GDM1 (cell line): Measurements from ENCODE around the gene SEC24D.

Experiments used
- DNase-seq: peaks from one replicate; lab custom pipeline; 2025; lab: John Stamatoyannopoulos, UW

SEC24D gene

DNA sequence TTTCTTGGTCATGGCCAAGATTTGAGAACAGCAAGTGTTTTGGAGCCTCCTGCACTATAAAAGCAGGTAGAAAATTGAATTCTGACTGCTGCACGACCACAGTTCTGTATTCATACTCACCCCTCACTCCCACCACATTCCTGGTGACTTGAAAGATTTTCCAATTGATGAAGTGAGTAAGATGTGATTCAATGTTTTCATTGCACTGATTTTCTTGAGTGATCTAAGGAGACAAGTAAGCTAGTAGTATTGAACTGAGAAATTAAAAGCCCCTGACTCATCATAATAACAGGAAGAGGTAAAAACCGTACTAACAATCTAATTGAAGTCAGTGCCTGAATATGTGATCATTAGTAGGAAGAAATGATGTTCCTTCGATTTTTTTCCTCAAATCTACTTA, 6.1 kb upstream of the SEC24D start:
- DNase-seq, result no peak

DNA sequence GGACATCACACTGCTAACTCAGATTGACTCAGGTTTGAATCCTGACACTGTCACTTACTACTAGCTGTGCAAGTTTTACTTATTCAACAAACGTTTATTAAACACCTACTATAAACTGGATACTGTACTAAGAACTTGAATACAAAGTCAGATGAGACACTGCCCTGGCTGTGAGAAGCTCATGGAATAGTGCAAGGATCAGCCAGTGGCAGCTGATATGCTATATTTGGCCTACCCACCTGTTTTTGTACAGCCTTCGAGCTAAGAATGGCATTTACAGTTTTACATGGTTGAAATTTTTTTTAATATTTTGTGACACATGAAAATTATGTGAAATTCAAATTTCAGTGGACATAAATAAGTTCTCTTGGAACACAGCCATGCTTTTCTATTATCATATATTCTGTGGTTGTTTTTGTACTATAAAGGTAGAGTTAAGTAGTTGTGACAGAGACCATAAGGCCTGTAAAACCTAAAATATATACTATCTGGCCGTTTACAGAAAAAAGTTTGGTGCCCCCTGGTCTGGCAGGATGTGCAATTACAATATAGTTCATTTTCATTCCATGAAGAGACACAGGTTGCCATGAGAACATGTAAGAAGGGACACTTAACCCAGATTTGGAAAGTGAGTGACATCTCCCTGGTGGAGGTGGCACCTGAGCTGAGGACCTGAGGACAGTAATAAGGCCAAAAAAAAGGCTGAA, 3.4 kb upstream of the SEC24D start:
- DNase-seq, result no peak

DNA sequence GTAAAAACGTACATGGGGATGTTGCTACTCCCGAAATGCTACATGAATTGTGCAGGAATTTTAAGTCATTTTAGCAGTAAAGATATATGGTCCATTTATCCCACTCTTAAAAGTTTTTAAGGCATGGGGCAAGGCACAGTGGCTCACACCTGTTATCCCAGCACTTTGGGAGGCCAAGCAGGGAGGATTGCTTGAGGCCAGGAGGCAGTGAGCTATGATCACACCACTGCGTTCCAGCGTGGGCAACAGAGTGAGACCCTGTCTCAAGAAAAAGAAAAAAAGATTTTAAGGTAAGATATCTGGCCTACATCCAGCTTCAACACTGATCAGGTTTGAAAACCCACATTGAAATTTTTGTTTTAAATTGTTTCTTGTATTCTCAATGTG, 1.2 kb upstream of the SEC24D start:
- no peak for DNase-seq

DNA sequence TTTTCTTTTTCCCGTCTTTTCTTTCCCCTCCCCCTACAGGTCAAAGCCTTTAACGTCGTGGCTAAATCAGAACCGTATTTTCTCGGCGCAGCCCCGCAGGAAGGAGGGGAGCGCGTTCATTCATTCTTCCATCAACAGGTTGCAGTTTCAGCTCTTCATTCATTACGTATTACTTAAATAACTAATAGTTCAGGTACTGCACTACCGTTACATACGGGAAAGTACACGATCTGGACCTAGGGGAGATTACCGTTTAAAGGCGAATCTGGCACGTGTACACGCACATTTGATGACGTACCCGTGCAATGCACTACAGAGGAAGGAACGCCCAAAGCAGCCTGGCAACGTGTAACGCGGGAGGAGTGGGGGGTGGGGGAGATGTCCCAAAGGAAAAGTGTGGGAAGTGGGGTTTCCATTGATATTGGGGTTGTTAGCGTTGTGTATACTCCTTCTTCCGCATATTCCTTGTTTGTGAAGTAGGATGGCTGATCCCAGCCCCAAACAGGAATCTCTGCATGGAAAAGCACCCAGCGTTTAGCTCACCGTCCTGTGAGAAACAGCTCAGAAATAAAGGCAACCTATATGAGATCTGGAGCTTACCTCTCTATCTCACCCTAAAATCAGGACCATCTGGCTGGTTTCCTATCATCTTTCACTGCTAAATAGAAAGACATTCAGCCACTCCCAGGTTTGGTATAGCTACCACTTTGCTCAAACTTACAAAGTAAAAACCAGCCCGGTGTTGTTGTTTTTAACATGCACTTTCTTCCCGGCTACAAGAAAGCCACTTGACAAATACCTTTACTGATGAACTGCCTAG, 585 bp upstream of the SEC24D start:
- DNase-seq, result peak; percentile 34

DNA sequence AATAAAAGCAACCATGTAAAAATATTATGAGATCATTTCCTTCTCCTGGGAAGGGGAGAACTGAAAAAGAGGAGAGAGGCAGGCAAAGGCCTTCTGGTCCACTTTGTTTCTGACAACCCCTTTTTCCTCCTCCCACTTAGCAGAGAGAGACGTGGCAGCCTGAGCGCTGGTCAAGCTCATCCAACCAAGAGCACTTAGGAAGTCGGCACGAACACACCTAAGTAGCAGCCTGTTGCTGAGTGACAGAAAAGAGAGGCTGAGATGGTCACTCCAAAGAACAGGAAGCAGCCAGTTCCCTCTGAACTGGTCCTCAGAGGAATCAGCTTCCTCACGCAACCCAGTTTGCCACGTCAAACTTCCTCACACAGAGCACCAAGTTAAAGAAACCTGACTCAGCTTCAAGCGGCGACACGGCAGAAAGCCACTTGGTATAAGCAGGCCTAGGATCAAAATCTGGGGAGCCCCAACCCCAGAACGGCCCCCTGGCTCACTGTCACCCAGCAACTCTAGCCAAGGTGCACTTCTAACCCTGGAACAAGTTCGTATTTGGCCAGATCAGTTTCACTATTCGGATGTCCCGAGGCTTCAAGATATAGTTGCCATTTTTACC, 861 bp downstream of the SEC24D start:
- peak; percentile 53 for DNase-seq

DNA sequence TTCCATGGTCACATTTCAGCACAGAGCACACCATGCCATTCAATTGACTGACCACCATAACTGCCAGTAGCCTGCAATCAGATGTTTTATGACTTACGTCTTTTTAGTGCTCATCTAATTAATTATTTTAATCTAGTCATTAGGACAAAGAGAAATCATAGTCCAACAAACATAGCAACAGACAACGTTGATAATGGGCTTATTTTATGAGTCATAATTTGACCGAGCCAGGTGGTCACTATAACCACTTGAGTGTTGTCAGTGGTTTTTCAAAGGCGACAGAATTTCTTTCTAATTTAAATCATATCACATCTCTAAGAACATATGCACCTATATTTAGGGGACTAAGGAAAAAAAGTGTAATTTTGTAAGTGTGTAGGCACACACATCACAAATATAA, 1.9 kb downstream of the SEC24D start:
- DNase-seq, result no peak

DNA sequence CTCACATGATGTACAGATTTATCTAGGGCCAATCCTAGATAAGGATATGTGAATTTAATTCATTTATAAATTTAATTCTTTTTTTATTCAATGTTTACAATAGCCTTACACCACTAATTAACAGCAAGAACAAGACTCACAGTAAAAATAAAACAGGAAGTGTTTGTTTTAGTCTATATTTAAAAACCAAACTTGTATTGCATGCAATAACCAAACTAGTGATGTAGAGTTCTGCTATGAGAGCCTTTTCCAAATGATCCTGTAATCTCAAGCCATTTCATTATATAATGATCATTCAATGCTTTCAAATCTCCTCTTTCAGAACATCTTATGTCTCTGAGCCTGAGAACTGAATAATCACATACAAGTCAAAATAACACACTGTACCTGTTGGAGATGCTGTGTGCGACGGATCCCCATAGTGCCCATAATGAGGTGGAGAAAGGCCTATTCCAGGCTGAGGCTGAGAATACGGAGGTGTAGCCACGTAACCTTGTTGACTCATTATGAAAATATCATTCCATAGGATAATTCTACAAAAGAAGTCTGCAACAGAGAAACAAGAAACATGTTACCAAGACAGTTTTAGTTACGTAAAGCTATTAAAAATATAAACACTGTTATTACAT, 2.6 kb downstream of the SEC24D start:
- DNase-seq, result no peak

DNA sequence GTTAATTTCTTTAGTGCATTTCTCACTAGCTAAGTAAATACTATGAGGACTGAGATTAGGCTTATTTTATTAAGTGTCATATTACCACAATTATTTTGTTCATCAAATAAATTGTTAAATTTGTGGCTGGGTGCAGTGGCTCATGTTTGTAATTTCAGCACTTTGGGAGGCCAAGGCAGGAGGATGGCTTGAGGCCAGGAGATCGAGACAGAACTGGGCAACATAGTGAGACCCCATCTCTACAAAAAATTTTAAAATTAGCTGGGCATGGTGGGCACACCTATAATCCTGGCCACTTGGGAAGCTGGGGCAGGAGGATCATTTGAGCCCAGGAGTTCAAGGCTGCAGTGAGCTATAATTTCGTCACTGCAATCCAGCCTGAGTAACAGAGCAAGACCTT, 6.8 kb downstream of the SEC24D start:
- DNase-seq, result no peak

DNA sequence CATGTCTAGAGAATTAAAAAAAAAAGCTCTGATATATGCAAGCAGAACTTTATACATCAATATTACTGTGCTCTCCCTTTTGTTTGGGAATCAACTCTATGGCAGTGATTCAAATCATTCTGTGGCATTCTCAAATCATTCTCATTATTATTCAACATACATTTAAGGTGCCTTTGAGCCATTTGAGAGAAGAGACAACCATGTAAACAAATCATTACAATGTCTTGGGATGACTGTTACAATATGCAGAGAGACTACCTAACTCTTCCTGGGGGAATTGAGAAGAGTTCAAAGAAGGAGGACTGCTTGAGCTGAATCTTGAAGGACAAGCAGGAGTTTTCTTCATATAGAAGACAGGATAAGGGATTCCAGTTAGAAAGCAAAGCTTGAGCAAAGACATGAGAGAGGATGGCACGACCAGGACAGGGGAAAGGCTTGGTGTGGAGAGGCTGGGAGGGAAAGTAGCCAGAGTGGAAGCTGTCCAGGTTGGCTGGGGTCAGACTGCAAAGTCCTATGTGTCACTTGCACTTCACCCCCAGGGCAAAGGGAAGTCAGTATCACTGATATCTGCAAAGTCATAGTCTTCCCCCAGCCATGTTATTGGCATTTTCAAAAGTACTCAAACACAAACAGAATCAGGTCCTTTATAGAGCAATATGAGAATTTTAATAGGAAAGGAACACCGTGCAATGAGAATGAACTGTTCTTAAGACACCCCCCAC, 9.0 kb downstream of the SEC24D start:
- DNase-seq, result no peak

DNA sequence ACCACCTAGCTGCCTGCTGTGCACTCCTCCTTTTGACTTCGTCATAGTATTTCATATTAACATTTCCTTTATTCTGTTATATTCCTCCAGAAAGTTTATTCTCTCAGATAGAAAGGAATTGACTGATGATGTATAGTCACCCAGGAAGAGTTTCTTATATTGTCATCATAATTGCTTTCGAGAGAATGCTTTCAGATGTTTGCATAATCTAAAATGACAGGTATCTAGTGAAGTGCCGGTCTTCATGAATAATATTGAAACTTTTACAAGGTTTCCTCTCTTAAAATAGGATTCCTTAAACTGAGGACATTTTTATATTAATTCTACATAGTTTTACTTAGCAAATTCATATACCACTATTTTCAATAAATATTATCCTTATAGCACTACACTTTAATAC, 10.1 kb downstream of the SEC24D start:
- no peak for DNase-seq

DNA sequence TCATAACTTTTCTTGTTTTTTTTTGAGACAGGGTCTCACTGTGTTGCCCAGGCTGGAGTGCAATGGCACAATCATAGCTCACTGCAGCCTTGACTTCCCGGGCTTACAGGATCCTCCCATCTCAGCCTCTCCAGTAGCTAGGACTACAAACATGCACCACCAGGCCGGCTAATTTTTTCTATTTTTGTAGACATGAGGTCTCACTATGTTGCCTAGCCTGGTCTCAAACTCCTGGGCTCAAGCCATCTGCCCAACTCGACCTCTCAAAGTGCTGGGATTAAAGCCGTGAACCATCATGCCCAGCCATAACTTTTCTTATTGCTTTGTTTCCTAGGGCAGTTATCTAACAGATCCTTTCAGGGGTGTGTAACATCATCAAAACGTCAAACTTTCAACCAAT, 11.8 kb downstream of the SEC24D start:
- DNase-seq, result no peak

DNA sequence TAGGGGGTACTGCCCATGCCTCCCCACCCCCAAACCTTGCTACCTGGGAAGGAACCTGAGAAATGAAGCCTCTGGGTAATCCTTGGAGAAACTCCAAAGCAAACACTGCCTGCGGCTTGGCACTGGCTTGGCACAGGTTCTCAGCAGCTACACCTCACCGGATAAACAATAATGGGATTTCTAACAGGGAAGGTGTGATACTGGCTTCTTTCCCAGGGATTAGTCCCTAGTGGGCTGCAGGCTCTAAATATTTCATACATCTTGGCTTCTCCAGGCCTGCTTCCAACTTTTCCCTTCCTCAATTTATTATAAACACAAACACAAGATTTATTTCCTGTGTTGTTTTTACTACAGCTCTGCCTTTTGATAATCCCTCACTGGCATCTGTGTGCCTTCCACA, 12.5 kb downstream of the SEC24D start:
- no peak for DNase-seq

DNA sequence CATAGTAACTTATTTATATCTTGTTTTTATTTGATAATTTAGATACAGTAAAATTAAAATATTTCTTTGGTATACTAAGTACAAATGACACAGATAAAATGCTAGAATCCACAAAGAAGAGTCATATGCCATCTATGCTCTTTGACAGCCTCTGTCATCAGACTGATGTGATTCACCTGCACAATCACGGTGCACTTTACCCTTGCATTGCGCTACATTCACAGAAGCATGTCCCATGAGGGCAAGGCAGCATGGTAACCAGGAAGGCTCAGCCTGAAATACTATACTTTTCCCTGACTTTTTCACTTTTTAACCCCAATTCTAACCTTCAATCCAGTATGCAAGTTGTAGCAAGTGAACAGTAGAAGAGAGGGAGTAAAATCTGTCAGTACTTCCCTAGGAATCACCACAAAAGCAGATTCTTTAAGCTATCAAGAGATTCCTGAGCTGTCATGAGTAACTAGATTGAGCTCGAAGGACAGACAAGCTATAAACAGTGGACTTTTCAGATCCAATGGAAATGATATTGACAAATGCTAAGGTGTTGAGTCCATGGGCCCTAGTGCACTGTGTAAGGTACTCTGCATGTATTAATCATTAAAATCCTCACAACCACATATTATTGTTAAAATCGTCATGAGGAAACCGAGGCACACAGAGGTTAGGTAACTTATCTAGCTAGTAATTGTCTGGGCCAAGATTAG, 14.2 kb downstream of the SEC24D start:
- no peak for DNase-seq

DNA sequence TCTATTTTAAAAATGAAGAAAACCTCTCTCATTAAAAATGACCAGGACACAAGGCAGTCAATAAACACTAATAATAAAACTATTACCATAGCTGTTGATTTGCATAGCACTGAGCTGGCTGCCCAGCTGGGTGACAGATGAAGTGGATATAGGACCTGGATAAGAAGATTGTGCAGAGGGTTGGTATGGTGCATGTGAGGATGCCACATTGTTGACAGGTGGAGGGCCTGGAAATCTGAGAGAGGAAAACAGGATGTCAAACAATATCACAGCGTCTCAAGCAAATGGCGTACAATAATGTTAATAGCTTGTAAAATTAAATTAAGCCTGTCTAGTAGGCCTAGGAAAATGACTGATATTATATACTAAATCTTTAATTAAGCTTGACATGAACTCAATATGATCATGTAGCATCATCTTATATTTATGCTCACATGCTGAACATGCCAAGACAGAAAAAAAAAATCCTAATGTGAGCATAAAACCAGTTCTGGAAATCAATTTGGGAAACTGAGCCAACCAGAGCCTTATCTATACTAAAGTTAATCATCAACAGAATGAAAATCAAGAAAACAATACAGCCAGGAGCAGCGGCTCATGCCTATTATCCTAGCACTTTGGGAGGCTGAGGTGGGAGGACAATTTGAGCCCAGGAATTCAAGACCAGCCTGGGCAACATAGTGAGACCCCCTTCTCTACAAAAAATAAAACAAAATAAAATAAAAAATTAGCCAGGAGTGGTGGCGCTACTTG, 18.6 kb downstream of the SEC24D start:
- no peak for DNase-seq

DNA sequence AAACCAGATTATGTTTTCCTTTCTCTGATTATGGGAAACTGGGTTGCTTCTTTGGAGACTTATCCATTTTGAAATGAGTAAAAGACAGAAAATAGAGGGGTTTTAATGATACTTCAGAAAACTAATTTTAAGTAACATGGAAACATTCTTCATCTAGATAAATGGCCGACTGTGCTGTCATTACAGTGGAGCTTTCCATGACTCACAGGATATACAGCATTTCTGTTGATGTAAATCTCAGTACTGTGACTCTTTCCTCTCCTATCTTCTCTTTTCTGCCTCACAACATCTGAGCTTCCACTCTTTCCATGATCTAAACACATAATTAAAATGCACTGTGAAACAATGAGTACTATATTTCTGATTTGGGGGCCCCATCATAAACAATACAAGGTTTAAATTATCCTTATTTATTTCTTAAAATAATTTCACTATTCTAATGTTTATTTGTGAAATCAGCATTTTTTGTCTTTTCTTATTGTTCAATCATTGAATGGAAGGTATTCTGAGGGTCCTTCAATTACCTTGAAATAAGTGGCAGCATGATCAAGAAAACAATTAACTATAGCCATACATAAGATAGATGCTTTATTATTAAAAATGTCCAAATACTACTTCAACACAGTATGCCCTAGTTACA, 19.3 kb downstream of the SEC24D start:
- no peak for DNase-seq

DNA sequence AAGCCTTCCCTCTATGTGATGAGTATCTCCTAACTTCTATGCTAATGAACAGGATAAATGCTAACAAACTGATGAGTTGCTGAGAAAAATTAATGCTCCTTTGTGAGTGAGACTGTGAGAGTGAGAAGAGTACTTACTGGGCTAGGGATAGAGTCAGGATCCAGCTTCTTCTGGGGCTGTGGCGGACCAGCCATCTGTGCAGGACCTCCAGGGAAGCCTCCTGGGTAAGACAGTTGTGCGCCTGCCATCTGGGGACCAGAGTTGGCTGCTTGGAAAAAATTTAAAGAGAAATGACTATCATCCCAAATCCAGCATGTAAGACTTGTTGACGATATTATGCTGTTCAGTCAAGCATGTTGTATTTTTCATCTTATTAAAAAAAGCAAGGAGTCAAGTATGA, 21.0 kb downstream of the SEC24D start:
- DNase-seq, result no peak

DNA sequence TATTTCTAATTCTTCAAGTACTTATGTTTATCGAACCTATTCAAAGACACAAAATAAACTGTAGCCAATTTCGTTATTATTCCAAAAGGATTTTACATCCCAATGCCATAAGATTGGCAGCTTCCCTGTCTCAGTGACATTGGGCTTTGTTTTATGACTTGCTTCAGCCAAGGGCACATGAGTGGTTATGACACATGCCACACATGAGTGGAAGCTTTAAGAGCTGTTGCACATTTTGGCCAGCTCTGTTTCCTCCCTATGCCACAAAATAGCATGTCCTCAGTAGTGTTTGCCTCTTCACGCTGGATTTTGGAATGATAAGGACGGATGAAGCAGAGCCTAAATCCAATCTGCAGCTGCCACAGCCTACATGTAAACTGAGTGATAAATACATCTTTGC, 21.9 kb downstream of the SEC24D start:
- DNase-seq, result no peak

DNA sequence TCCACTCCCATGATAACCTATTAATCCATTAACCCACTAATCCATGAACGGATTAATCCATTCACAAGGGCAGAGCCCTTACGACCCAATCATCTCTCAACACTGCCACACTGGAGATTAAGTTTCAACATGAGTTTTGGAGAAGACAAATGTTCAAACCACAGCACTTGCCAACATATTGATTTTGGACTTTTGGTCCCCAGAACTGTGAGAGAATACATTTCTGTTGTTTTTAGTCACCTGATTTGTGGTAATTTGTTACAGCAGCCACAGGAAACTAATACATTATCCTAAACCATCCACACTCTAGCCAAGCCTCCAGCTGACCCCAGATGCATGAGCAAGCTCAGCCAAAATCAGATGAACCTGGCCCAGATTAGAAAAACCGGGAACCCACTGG, 22.4 kb downstream of the SEC24D start:
- no peak for DNase-seq

DNA sequence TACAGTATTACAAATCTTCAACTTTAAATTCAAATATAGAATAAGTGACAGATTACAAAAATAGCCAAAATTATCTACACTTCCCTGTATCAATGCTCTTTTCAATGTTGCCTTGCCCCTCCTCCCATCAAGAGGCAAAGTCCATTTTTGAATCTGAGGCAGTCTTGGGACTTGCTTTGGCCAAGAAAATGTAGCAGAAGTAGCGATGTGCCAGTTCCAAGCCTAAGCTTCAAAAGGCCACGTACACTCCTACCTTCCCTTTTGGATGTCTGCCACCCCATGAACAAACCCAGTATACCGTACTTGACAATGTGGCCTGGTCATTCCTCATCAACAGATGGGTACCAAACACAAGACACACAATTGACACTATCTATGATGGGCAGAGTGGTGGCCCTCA, 24.1 kb downstream of the SEC24D start:
- no peak for DNase-seq
